Measurements from ENCODE around the gene CNN1.

The CNN1 gene

DNA sequence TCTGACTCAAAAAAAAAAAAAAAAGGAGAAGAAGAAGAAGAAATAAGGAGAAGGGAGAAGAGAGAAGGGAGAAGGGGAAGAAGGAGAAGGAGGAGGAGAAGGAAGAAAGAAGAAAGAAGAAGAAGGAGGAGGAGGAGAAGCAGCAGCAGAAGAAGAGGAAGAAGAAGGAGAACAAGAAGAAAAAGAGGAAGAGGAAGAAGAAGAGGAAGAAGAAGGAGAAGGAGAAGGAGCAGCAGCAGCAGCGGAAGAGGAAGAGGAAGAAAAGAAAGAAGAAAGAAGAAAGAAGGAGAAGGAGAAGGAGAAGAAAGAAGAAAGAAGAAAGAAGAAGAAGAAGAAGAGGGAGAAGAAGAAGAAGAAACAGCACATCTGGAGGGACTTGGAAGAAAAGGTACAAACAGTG is 4.1 kb upstream of the CNN1 start:
- no peak for DNase-seq (ENCODE audit: low read depth, low spot score)

DNA sequence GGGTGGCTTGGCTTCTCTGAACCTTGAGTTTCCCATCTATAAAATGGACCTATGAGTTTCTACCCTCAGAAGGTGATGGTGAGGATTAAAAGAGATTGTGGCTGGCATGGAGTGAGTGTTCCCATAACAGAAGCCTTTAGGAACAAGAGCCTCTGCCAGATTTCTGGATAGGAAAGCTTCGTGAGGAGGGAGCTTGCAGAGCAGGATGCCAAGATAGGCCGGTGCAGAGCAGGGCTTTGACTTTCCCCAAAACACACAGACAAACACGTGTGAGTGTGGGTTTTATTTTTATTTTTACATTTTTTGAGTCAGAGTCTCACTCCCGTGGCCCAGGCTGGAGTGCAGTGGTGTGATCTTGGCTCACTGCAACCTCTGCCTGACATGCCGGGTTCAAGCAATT is 3.7 kb upstream of the CNN1 start:
- no peak for DNase-seq (ENCODE audit: low read depth, low spot score)

DNA sequence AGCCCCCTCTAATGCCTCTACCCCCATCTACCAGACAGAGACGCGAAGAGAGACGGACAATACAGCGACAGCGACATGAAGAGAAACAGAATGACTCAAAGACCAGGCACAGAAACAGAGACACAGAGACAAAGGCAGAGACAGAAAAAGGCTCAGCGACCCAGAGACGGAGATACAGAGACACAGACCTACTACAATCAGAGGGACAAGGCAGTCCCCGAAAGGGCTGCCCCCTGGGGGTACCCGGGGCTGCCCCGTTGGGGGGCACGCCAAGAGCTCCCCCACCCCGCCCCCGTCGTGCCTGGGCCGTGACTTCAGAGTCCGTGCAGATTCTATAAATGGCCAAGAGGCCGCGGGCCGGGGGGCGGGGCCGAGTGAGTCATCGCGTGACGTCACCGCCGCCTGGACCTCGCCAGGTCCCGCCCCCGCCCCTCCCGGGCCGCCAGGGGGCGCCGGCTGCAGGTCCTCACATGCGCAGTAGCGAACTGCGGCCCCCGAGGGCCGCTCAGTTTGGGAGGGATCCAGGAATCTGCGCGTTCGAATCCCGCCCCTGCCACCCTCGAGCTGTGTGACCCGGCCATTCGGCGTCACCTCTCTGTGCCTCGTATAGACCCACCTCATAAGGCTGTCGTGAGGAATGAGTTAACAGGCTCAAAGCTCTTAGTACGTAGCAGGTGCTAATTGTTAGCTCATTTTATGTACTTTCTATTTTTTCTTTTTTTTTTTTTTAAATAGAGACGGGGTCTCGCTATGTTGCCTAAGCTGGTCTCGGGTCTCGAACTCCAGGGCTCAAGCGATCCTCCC is 2.7 kb upstream of the CNN1 start:
- peak; percentile 97 for DNase-seq (ENCODE audit: low read depth, low spot score)

DNA sequence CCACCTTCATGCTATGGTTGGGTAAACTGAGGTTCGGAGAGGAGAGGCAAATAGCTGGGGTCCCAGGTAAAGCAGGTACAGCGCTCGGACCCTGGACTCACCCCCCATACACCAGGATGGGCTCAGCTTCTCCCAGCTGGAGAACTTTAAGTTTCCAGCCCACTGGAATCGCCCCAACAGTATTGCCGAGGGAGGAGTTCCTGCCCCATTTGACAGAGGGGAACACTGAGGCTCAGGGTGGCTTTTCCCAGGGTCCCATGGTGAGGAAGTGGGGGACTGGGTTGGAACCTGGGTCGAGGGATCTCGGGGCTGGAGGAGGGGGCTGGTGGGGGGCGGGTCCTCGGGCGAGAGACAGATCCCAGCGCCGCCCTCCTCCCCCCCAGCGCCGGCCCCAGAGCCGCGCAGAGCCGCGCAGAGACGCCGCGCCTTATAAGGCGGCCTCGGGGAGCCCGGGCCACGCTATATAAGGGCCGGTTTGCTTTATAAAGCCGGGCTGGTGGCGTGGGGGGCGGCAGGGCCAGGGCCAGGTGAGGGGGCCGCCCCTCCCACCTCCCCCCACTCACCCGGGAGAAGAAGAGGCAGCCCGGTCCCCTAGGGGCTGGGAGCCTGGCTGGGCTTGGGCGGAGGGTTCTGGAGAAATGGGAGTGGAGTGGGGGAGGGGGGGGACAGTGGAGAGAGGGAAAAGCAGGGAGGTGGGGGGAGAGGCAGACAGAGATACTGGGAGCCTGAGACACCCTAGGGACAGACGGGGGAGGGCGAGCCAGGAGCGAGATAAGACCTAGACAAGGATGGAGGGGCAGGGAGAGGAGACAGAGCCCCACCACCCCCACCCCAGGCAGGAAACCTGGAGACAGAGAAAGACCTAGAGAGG is 1.1 kb downstream of the CNN1 start:
- peak; percentile 83 for DNase-seq (ENCODE audit: low read depth, low spot score)

DNA sequence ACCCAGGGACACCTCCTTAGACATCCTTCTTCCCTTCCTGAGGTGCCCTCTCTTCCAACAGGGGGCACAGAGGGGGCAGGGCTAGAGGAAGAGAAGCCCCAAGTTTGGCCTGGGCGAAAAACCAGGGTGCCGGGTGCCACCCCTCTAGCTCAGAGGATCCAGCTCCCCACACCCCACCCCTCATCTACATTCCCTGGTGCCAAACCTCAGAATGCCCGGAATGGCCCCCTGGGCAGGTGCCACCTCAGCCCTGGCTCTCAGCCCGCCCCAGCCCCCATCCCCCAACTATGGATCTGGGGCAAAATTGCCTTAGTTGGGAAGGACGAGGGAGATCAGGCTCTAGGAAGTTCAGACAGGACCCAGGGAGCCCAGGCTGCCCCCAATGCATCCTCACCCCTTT is 2.0 kb downstream of the CNN1 start:
- DNase-seq (ENCODE audit: low read depth, low spot score) = peak; percentile 81

DNA sequence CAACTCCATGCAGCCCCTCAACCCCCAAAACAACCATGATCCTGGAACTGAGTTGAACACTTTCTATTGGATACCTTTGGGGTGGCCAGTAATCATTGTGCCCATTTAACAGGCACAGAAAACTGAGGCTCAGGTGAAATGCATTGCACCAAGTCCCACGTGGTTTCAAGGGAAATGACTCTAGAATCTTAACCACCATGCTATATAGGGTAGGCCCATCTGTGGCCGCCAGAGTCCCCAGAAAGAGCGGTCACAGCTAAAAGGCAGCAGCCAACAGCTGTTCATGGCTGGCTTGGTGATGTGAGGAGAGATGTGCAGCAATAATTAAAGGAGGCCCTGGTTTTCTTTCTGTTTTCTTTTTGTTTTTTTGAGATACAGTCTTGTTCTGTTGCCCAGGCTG is 2.6 kb downstream of the CNN1 start:
- DNase-seq (ENCODE audit: low read depth, low spot score) = no peak

DNA sequence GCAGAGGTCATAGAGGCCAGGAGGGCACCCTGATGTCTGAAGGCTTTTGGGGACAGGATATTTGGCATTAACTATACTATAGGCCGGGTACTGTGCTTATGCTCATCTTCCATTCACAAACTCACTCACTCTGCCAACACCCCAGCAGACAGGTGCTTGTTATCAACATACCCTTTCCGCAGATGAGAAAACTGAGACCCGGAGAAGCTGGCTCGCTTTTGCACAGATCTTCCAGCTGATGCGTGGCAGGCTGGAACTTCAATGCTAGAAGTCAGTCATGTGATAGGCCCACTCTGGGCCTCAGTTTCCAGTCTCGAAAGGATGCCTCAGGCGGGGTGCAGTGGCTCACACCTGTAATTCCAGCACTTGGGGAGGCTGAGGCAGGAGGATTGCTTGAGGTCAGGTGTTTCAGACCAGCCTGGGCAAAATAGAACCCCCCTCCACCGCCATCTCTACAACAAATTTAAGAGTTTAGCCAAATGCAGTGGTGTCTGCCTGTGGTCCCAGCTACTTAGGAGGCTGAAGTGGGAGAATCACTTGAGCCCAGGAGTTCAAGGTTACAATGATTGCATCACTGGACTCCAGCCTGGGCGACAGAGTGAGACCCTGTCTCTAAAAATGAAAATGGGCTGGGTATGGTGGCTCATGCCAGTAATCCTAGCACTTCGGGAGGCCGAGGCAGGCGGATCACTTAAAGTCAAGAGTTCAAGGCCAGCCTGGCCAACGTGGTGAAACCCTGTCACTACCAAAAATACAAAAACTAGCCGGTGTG is 9.5 kb downstream of the CNN1 start:
- DNase-seq (ENCODE audit: low read depth, low spot score) = no peak

DNA sequence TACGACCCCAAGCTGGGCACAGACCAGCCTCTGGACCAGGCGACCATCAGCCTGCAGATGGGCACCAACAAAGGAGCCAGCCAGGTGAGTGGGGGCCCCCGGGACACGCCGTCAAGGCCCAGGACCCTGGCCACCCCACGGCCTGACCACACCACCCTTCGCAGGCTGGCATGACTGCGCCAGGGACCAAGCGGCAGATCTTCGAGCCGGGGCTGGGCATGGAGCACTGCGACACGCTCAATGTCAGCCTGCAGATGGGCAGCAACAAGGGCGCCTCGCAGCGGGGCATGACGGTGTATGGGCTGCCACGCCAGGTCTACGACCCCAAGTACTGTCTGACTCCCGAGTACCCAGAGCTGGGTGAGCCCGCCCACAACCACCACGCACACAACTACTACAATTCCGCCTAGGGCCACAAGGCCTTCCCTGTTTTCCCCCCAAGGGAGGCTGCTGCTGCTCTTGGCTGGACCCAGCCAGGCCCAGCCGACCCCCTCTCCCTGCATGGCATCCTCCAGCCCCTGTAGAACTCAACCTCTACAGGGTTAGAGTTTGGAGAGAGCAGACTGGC is 10.8 kb downstream of the CNN1 start:
- no peak for DNase-seq (ENCODE audit: low read depth, low spot score)

DNA sequence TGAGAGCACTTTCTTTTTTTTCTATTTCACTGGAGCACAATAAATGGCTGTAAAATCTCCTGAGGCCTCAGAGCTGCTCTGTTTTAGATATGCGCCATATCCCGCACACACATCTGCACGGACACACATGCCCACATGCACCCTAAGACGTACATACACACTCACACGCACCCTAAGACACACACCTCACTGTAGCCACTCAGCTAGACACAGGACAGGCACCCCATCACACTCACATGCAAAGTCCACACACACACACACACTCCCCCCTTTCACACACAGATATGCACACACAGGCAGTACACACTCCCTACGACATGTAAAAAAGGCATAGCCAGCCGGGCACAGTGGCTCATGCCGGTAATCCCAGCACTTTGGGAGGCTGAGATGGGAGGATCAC is 11.6 kb downstream of the CNN1 start:
- no peak for DNase-seq (ENCODE audit: low read depth, low spot score)

DNA sequence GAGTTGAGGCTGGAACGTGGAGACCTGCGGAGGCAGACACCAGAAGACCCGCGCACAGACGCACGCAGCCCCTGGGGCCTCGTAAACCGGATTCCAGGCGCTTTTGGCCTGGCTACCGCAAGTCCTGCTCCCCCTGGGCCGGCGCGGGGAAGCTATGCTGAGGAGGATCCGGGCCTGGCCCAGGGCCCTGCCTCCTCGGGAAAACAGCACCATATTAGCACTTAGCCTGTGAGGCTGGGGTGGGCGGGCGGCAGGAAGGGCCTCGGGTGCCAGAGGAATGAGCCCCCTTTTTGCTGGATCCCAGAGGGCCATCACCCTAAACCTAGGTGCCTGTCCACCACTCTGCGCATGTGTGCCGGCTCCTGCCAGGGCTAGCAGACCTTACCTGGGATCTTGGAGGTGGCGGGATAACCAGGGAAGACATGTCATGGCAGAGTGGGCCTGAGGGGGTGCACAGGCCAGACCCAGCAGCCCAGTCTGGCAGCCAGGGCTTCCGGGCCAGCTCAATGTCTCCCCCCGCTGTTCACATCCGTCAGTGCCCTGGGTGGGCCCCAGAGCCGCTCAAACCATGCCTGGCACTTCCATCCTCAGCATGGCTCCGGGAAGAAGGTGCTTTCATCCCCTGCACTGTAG is 13.1 kb downstream of the CNN1 start:
- peak; percentile 57 for DNase-seq (ENCODE audit: low read depth, low spot score)

DNA sequence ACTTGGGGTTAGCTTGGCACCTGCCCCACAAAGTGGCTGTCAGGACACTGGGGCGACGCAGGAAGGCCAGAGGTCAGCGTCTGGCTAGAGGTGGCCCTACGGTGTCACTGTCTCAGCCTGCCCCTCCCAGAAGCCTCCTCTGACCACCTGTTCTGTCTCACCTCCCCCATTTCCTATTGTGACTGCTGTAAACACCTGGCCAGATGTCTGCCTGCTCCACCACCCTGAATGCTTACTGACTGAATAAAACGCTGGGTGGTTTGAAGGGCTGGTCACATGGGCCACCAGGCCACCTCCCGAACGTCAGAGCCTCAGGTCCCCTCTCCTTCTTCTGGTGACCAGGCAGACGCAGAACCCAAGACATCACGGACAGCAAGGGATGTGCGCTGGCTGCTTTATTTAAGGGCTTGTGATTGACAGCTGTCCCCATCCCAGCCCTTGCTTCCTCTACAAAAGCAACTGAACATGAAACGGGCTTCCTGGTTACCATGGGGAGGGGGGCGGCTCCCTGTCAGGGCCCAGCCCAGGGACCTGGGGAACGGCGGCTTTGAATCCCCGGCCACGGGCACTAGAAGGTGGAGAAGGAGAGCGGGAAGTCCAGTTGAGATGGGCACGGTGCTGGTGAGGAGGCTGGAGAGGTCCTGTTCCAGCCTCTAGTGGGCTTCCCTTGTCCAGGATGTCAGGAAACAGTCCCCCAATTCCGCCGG is 14.2 kb downstream of the CNN1 start:
- DNase-seq (ENCODE audit: low read depth, low spot score) = no peak

DNA sequence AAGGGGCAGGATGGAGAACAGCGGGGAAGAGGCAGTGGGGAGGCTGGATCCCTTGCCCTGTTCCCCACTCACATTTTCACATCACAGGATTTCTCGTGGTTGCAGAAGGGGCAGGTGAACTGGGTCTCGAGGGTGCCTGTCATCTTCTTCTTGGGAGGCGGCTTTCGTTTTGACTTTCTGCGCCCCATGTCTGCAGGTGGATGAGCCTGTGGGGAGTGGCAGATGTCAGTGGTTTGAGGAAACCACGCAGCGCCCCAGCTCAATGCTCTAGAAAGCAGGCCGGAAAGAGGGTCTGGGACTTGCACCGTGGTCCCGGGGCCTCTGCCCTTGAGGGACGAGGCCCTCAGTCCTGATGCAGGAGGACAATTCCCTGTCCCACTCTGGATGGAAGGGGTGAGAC is 15.5 kb downstream of the CNN1 start:
- no peak for DNase-seq (ENCODE audit: low read depth, low spot score)

DNA sequence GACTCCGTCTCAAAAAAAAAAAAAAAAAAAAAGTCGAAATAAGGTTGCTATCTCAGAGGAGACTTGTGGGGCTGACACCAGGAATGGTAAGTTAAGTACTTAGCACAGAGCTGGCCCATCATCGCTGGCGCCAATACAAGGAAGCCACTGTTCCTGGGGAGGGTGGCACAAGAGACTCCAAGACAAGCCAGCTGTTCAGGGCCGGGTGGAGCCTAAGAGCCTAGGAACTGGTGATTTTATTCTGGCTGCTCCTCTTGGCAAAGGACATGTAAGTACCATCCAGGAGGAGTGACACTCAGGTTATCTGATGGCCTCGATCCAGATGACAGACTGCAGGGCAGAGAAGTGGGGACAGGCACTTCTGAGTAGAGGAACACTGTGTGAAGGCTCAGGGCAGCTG is 16.6 kb downstream of the CNN1 start:
- DNase-seq (ENCODE audit: low read depth, low spot score) = no peak

DNA sequence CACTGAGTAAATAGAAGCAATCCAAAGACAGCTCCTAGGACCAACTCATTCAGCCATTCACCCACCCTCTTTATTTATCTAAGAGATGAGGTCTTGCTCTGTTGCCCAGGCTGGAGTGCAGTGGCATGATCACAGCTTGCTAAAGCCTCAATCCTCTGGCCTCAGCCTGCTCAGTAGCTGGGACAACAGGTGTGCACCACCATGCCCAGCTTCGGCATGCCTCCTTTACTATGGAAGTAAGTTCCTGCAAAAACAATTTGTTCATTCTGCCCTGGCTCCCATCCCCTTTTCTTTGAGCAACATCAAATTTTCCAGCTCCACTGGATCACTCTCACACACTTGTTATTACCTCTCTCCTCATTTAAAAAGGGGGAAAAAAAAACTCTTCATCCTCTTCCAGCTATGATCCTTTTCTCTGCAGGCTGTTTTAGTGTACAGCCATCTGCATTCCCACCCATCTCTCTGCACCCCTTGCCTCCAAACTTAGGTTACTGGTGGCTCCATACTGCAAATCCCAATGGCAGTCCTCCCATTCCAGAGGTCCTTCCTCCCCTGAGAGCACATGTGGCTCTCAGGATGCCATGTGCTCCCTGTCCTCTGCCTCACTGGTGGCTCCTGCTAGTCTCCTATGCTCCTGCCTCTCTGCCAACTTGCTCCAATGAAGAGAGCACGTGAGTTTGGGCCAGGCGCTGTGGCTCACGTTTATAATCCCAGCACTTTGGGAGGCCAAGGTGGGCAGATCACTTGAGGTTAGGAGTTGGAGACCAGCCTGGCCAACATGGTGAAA is 18.2 kb downstream of the CNN1 start:
- DNase-seq (ENCODE audit: low read depth, low spot score) = no peak

DNA sequence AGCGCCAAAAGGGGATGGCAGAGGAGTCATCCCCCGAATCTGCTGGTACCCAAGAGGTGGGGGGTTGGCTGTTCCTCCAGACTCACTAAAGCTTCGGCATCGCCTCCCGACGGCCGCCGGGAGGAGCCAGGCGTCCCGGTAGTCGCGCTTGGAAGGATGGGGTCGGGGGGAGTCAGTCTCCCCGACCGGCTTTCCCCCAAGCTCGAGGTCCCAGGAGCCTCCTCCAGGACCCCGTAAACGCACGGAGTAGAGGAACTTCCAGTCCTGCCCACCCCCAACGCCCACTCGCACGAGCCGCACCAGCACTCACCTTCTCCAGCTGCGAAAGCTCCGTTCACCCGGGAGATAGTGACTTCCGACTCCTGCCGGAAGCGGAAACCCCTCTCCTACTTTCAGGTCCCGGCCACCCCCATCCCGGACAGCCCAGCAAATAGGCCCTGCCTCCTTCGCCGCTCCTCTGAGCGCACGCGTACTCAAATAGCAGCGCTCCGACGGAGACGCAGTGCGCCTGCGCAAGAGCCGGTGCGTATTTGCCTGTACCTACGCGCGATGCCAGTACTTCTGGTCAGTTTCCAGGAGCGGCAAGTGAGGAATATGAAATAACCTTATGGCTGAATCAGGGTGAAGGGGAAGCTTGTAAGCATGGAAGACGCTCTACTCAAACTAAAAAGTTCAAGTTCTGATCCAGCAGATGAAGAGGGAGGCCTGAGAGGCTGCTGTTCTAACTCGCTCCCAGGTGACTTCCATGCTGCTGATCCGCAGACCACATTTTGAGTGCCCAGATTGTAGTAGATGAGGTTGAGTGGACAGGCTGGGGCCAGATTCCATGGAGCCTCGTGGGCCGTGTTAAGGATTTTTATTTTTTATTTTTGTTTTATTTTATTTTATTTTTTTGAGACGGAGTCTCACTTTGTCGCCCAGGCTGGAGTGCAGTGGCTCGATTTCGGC is 20.5 kb downstream of the CNN1 start, which contains the start of gene ELOF1:
Gene ELOF1 (minus strand): TSS at position 350 of the 948 bp plus-strand sequence. CDS start 4,883 bp downstream, outside the sequence.
- peak; percentile 99 for DNase-seq (ENCODE audit: low read depth, low spot score)

DNA sequence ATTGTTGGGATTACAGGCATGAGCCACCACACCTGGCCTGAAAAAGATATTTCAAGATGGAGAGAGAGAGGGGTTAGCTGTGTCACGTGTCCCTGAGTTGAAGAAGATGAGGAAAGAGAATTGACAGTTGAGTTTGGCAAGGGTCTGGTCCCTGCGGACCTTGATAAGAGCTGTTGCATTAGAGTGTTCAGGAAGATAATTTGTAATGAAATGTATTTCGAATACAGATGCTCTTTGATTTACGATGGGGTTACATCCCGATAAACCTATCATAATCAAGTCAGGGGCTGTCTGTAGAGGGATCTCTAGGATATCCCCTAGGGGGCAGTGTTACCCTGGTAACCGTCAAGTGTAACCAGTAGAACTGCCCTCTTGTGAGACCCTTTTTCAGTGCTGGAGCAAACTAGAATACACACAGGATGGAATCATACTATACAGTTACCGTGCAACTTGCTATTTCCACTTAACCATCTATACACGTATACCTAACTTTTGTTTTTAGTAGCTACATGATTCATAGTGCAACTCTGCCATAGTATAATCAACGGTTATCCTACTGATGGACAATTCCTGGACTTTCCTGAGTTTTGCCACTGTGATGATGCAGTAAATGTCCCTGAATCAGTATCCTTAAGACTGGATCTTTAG is 21.9 kb downstream of the CNN1 start:
- DNase-seq (ENCODE audit: low read depth, low spot score) = peak; percentile 75

DNA sequence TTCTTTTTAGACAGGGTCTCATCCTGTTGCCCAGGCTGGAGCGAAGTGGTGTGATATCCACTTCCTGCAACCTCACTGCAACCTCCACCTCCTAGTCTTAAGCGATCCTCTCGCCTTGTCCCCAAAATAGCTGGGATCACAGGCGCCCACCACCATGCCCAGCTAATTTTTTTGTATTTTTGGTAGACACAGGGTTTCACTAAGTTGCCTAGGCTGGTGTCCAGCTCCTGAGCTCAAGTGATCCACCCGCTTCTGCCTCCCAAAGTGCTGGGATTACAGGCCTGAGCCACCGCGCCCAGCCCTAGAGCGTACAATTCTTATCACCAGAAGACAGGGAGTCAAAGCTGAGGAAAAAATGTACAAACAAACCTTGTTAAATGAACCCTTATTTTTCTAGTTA is 24.9 kb downstream of the CNN1 start:
- no peak for DNase-seq (ENCODE audit: low read depth, low spot score)
